Measurements from ENCODE around the gene RPL36AL. TPM values are rescaled to one million over a fixed set of nuclear protein-coding genes. Genes with fewer than 3 reads are reported as not detected.
"Not testable (repeated sequence)": the region's sequence is repeated elsewhere in the genome, so short reads cannot be mapped to it uniquely, and the experiment has no call there.

The RPL36AL gene
- total and polyA plus RNA-seq, 3 donors from 2014 or later = 102 to 193 (median 114) TPM

DNA sequence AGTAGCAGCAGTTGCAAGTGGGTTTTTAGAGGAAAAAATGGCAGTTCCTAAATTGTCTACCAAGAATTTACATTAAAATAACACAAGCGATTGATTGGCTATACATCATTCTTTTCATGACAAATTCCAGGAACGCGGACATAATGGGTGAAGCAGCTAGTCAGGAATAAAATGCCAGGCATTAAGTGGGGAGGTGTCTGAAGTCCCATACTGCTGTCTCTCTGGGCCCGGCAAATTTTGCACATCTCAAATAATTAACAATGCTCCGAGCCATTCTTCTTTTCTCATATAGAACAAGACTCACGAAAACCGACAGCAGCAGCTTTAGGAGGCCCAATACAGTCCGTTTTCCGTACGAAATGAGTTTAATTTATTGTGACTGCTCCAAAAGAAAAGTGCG lies 696 bp downstream of the RPL36AL start:
- no peak for DNase-seq
- Histone ChIP-seq H3K4me1 (peaks cover 22% of the 10 kb centered on the region), H3K4me3 (peak overlapping the region; percentile 92 to 93), H3K27ac (peak overlapping the region; percentile 71 to 94), H3K27me3 (no peaks in the 10 kb centered on the region), H3K36me3 (ENCODE audit: low read depth, missing control alignments) (no peaks in the 10 kb centered on the region), H3K9me3 (no peaks in the 10 kb centered on the region)
- intact Hi-C loops (cut with DNase I; ENCODE audit: low total_unique reads) = no loop called here
- 0 to 1% methylated on average over 11 of the region's 11 CpGs for WGBS, 2 donors
- no peak for TF ChIP-seq POLR2A (IDR thresholded peaks at IDR 0.05)
- TF ChIP-seq, protein P1, sequence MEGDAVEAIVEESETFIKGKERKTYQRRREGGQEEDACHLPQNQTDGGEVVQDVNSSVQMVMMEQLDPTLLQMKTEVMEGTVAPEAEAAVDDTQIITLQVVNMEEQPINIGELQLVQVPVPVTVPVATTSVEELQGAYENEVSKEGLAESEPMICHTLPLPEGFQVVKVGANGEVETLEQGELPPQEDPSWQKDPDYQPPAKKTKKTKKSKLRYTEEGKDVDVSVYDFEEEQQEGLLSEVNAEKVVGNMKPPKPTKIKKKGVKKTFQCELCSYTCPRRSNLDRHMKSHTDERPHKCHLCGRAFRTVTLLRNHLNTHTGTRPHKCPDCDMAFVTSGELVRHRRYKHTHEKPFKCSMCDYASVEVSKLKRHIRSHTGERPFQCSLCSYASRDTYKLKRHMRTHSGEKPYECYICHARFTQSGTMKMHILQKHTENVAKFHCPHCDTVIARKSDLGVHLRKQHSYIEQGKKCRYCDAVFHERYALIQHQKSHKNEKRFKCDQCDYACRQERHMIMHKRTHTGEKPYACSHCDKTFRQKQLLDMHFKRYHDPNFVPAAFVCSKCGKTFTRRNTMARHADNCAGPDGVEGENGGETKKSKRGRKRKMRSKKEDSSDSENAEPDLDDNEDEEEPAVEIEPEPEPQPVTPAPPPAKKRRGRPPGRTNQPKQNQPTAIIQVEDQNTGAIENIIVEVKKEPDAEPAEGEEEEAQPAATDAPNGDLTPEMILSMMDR (IDR thresholded peaks at IDR 0.05) = no peak

- H3K36me3 ChIP-seq (ENCODE audit: low read depth, missing control alignments); DNase-seq; H3K27me3 ChIP-seq; H3K9me3 ChIP-seq; H3K27ac ChIP-seq; intact Hi-C loops (cut with DNase I; ENCODE audit: low total_unique reads): not testable (repeated sequence)
- peak overlapping the region; percentile 92 to 93 for H3K4me3 ChIP-seq
- WGBS, 2 donors = 52 to 71% methylated on average over 19 of the region's 19 CpGs
- peaks cover 21% of the 10 kb centered on the region for H3K4me1 ChIP-seq
These were observed 1.2 kb downstream of the RPL36AL start for GRCh38 chr14:49619273-49619672.

DNA sequence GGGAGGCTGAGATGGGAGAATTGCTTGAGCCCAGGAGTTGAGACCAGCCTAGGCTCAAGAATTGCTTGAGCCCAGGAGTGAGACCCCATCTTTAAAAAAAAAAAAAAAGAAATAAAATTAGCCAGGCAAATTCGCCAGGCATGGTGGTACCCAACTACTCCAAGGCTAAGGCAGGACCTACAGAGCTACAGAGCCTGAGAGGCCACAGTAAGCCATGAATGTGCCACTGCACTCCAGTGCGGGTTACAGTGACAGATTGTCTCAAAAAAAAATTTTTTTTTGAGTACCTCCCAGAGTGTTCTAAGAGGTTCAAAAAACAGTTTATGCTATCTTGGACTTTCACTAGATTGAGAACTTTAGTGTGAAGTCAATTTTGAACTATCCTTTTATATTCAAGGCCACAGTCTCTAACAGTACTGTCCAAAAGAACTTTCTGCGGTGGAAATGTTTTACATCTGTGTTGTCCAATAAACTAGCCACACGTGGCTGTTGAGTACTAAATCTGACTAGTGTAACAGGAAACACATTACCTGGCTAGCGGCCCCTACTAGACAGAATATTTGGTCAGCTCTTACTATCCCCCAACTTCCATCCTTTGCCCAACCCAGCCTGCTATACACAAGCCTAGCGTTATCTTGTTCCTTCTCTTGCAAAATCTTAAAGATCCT lies 2.4 kb downstream of the RPL36AL start:
- DNase-seq = no peak
- TF ChIP-seq POLR2A (IDR thresholded peaks at IDR 0.05) = no peak
- Histone ChIP-seq H3K4me1 (peaks cover 17% of the 10 kb centered on the region), H3K9me3 (no peaks in the 10 kb centered on the region), H3K27ac (no peak overlapping the region), H3K36me3 (ENCODE audit: low read depth, missing control alignments) (no peaks in the 10 kb centered on the region), H3K4me3 (no peak overlapping the region), H3K27me3 (no peaks in the 10 kb centered on the region)
- 78 to 81% methylated on average over 6 of the region's 6 CpGs for WGBS, 2 donors
- intact Hi-C loops (cut with DNase I; ENCODE audit: low total_unique reads) = no loop called here

GRCh38 chr14:49615776-49616175 lies 4.7 kb downstream of the RPL36AL start:
- H3K27ac ChIP-seq = no peak overlapping the region
- peaks cover 5% of the 10 kb centered on the region for H3K4me1 ChIP-seq
- DNase-seq = no peak
- no peaks in the 10 kb centered on the region for H3K36me3 ChIP-seq (ENCODE audit: low read depth, missing control alignments)
- no peaks in the 10 kb centered on the region for H3K27me3 ChIP-seq
- TF ChIP-seq, protein P1 (IDR thresholded peaks at IDR 0.05) = no peak
- TF ChIP-seq POLR2A (IDR thresholded peaks at IDR 0.05) = no peak
- intact Hi-C loops (cut with DNase I; ENCODE audit: low total_unique reads) = no loop called here
- 77 to 85% methylated on average over 6 of the region's 6 CpGs for WGBS, 2 donors
- no peak overlapping the region for H3K4me3 ChIP-seq
- H3K9me3 ChIP-seq = no peaks in the 10 kb centered on the region

- Histone ChIP-seq H3K4me3 (no peak overlapping the region), H3K27ac (no peak overlapping the region), H3K27me3 (no peaks in the 10 kb centered on the region), H3K36me3 (ENCODE audit: low read depth, missing control alignments) (no peaks in the 10 kb centered on the region), H3K9me3 (no peaks in the 10 kb centered on the region), H3K4me1 (peaks cover under 1% of the 10 kb centered on the region)
- 92 to 96% methylated on average over 2 of the region's 2 CpGs for WGBS, 2 donors
- no peak for DNase-seq
- no peak for TF ChIP-seq POLR2A (IDR thresholded peaks at IDR 0.05)
- TF ChIP-seq, protein P1 (IDR thresholded peaks at IDR 0.05) = no peak
- intact Hi-C loops (cut with DNase I; ENCODE audit: low total_unique reads) = no loop called here
These were observed 6.2 kb downstream of the RPL36AL start for GRCh38 chr14:49614196-49614595.

- WGBS, 2 donors = 61 to 79% methylated on average over 8 of the region's 8 CpGs
- no peak overlapping the region for H3K4me3 ChIP-seq
- no peak for TF ChIP-seq POLR2A (IDR thresholded peaks at IDR 0.05)
- TF ChIP-seq, protein P1 (IDR thresholded peaks at IDR 0.05) = no peak
- intact Hi-C loops (cut with DNase I; ENCODE audit: low total_unique reads) = no loop called here
- H3K36me3 ChIP-seq (ENCODE audit: low read depth, missing control alignments) = no peaks in the 10 kb centered on the region
- DNase-seq = no peak
- no peaks in the 10 kb centered on the region for H3K9me3 ChIP-seq
- H3K27ac ChIP-seq = no peak overlapping the region
- H3K27me3 ChIP-seq = no peaks in the 10 kb centered on the region
- no peaks in the 10 kb centered on the region for H3K4me1 ChIP-seq
These were observed 7.8 kb downstream of the RPL36AL start for GRCh38 chr14:49612671-49613070.

All from testis (tissue), 3 donors.